Subcutaneous abdominal adipose tissue (tissue), 5 donors: Measurements from ENCODE around the gene FGFBP1.

Experiments
- H3K27ac ChIP-seq: one replicate; pipeline ENCODE4 v1.7.0; 2013; ENCODE audit warnings: low read depth, mild to moderate bottlenecking, inconsistent platforms, low read length, moderate library complexity
- H3K27me3 ChIP-seq, 5 donors: one replicate each; pipeline ENCODE4 v1.7.0; 2013; ENCODE audit warnings: low read length in 5 of 5, inconsistent platforms in 1 of 5; ENCODE audit not compliant: control insufficient read depth in 5 of 5, insufficient read depth in 4 of 5
- H3K36me3 ChIP-seq, 5 donors: one replicate each; pipeline ENCODE4 v1.7.0; 2013; ENCODE audit warnings: low read length in 5 of 5; ENCODE audit not compliant: control insufficient read depth in 5 of 5, insufficient read depth in 5 of 5
- H3K4me1 ChIP-seq, 5 donors: one replicate each; pipeline ENCODE4 v1.7.0; 2013; ENCODE audit warnings: low read length in 5 of 5, mild to moderate bottlenecking in 3 of 5, moderate library complexity in 1 of 5; ENCODE audit not compliant: control insufficient read depth in 5 of 5, insufficient read depth in 5 of 5
- H3K4me3 ChIP-seq, 5 donors: one replicate each; pipeline ENCODE4 v1.7.0; 2013; ENCODE audit warnings: low read length in 5 of 5, low read depth in 1 of 5
- H3K9ac ChIP-seq, 5 donors: one replicate each; pipeline ENCODE4 v1.7.0; 2013; ENCODE audit warnings: low read length in 5 of 5, mild to moderate bottlenecking in 4 of 5, moderate library complexity in 3 of 5
- H3K9me3 ChIP-seq, 5 donors: one replicate each; pipeline ENCODE4 v1.7.0; 2013; ENCODE audit warnings: low read length in 5 of 5; ENCODE audit not compliant: control insufficient read depth in 5 of 5
- donor health status: healthy.
- donor health status: healthy.
- donor health status: healthy.
- donor health status: healthy.
- donor health status: healthy.

Gene FGFBP1

GRCh38 chr4:15947684-15948083 is 9.1 kb upstream of the FGFBP1 start:
- H3K36me3 ChIP-seq: no peaks in the 10 kb centered on the region
- no peaks in the 10 kb centered on the region for H3K27me3 ChIP-seq
- H3K9ac ChIP-seq: no peak overlapping the region
- peaks cover 0 to 17% (median 9%) of the 10 kb centered on the region in 5 donors for H3K4me1 ChIP-seq
- H3K4me3 ChIP-seq: no peak overlapping the region
- no peaks in the 10 kb centered on the region for H3K9me3 ChIP-seq
- no peak overlapping the region for H3K27ac ChIP-seq

- Histone ChIP-seq H3K36me3 (no peaks in the 10 kb centered on the region), H3K9me3 (no peaks in the 10 kb centered on the region), H3K27ac (no peak overlapping the region), H3K4me3 (no peak overlapping the region), H3K4me1 (peaks cover 0 to 17% (median 9%) of the 10 kb centered on the region in 5 donors), H3K27me3 (no peaks in the 10 kb centered on the region), H3K9ac (no peak overlapping the region)
Measured at GRCh38 chr4:15945516-15945915, 7.0 kb upstream of the FGFBP1 start.

- Histone ChIP-seq H3K27ac (no peak overlapping the region), H3K4me3 (no peak overlapping the region), H3K36me3 (no peaks in the 10 kb centered on the region), H3K4me1 (peaks cover 0 to 17% (median 9%) of the 10 kb centered on the region in 5 donors), H3K27me3 (no peaks in the 10 kb centered on the region), H3K9ac (no peak overlapping the region), H3K9me3 (no peaks in the 10 kb centered on the region)
Measured at GRCh38 chr4:15944895-15945294, 6.4 kb upstream of the FGFBP1 start.

GRCh38 chr4:15942283-15942682 is 3.7 kb upstream of the FGFBP1 start:
- Histone ChIP-seq H3K36me3 (no peaks in the 10 kb centered on the region), H3K27me3 (no peaks in the 10 kb centered on the region), H3K27ac (no peak overlapping the region), H3K9ac (no peak overlapping the region), H3K4me3 (no peak overlapping the region), H3K9me3 (no peaks in the 10 kb centered on the region), H3K4me1 (peaks cover 0 to 17% (median 9%) of the 10 kb centered on the region in 5 donors)

- H3K27me3 ChIP-seq: no peaks in the 10 kb centered on the region
Measured at GRCh38 chr4:15938182-15938581, 358 bp downstream of the FGFBP1 start.

GRCh38 chr4:15936495-15936894 is 2.0 kb downstream of the FGFBP1 start:
- Histone ChIP-seq H3K36me3 (no peaks in the 10 kb centered on the region), H3K27me3 (no peaks in the 10 kb centered on the region), H3K9ac (no peak overlapping the region), H3K9me3 (no peaks in the 10 kb centered on the region), H3K4me3 (no peak overlapping the region), H3K27ac (no peak overlapping the region), H3K4me1 (peaks cover 0 to 3% (median 0%) of the 10 kb centered on the region in 5 donors)

More at GRCh38 chr4:15938182-15938581, 358 bp downstream of the FGFBP1 start:
- Histone ChIP-seq H3K9me3 (no peaks in the 10 kb centered on the region), H3K4me3 (no peak overlapping the region), H3K27ac (no peak overlapping the region), H3K36me3 (no peaks in the 10 kb centered on the region), H3K4me1 (peaks cover 0 to 3% (median 0%) of the 10 kb centered on the region in 5 donors), H3K9ac (no peak overlapping the region)

GRCh38 chr4:15935504-15936402 is 2.8 kb downstream of the FGFBP1 start:
- no peak overlapping the region for H3K27ac ChIP-seq
- H3K9ac ChIP-seq: no peak overlapping the region
- no peaks in the 10 kb centered on the region for H3K9me3 ChIP-seq
- H3K36me3 ChIP-seq: no peaks in the 10 kb centered on the region
- H3K4me3 ChIP-seq: no peak overlapping the region
- no peaks in the 10 kb centered on the region for H3K27me3 ChIP-seq
- peaks cover 0 to 5% (median under 1%) of the 10 kb centered on the region in 5 donors for H3K4me1 ChIP-seq

GRCh38 chr4:15934259-15934658 is 4.3 kb downstream of the FGFBP1 start:
- Histone ChIP-seq H3K9me3 (no peaks in the 10 kb centered on the region), H3K4me3 (no peak overlapping the region), H3K27me3 (no peaks in the 10 kb centered on the region), H3K9ac (no peak overlapping the region), H3K27ac (no peak overlapping the region), H3K4me1 (peaks cover 0 to 20% (median 14%) of the 10 kb centered on the region in 5 donors), H3K36me3 (no peaks in the 10 kb centered on the region)

GRCh38 chr4:15931451-15932210 is 6.9 kb downstream of the FGFBP1 start:
- Histone ChIP-seq H3K36me3 (no peaks in the 10 kb centered on the region), H3K27ac (no peak overlapping the region), H3K4me3 (no peak overlapping the region), H3K9ac (no peak overlapping the region), H3K9me3 (no peaks in the 10 kb centered on the region), H3K27me3 (no peaks in the 10 kb centered on the region), H3K4me1 (peaks cover 0 to 26% (median 14%) of the 10 kb centered on the region in 5 donors)

GRCh38 chr4:15930314-15930713 is 8.2 kb downstream of the FGFBP1 start:
- H3K9ac ChIP-seq: no peak overlapping the region
- H3K27ac ChIP-seq: no peak overlapping the region
- H3K9me3 ChIP-seq: no peaks in the 10 kb centered on the region

More at GRCh38 chr4:15930314-15930713, 8.2 kb downstream of the FGFBP1 start:
- H3K27me3 ChIP-seq: no peaks in the 10 kb centered on the region
- no peak overlapping the region for H3K4me3 ChIP-seq
- peaks cover 0 to 31% (median 19%) of the 10 kb centered on the region in 5 donors for H3K4me1 ChIP-seq
- no peaks in the 10 kb centered on the region for H3K36me3 ChIP-seq
